Tibial nerve (tissue), 4 donors: ENCODE results near the gene GAL3ST2. TPM values are rescaled to one million over a fixed set of nuclear protein-coding genes. Genes with fewer than 3 reads are reported as not detected.

Experiments used
- DNase-seq, 2 donors: peaks; one replicate each; pipeline ENCODE4 v3.0.0-alpha.2; 2019; ENCODE audit warnings: low spot score in 2 of 2
- H3K27ac ChIP-seq, 4 donors: fragments of 200-600 bp; sonication (generic) in 3 of 4; one replicate each; pipeline ENCODE4 v1.5.1; 2017 to 2019; ENCODE audit warnings: mild to moderate bottlenecking in 1 of 4
- H3K27me3 ChIP-seq, 2 donors: fragments of 200-600 bp; sonication (generic) in 1 of 2; one replicate each; pipeline versions ENCODE4 v1.5.1 to v1.6.0; 2017 to 2019
- H3K36me3 ChIP-seq, 3 donors: fragments of 200-600 bp; sonication (generic); one replicate each; pipeline ENCODE4 v1.5.1; 2018 to 2019
- H3K4me1 ChIP-seq, 4 donors: fragments of 200-600 bp; sonication (generic) in 3 of 4; one replicate each; pipeline ENCODE4 v1.5.1; 2017 to 2019
- H3K4me3 ChIP-seq, 4 donors: fragments of 200-600 bp; sonication (generic) in 3 of 4; one replicate each; pipeline ENCODE4 v1.5.1; 2017 to 2019; ENCODE audit warnings: mild to moderate bottlenecking in 1 of 4, moderate library complexity in 1 of 4
- H3K9me3 ChIP-seq, 4 donors: fragments of 200-600 bp; sonication (generic) in 3 of 4; one replicate each; pipeline ENCODE4 v1.5.1; 2017 to 2019
- CTCF ChIP-seq, 5 experiments: fragments of 200-600 bp in 3 of 5; fragments of 450-650 bp in 2 of 5; sonication (generic) in 3 of 5; IDR thresholded peaks; one replicate each; pipeline ENCODE4 v1.5.1; 2016 to 2019; ENCODE audit warnings: antibody characterized with exemption in 5 of 5, mild to moderate bottlenecking in 3 of 5, moderate library complexity in 2 of 5
- EP300 ChIP-seq, 2 donors: sonication (generic); formaldehyde crosslinking; IDR thresholded peaks; one replicate each; pipeline ENCODE4 v1.6.1; 2017; ENCODE audit warnings: antibody characterized with exemption in 2 of 2, mild to moderate bottlenecking in 1 of 2
- POLR2A ChIP-seq, 2 donors: fragments of 450-650 bp; IDR thresholded peaks; one replicate each; pipeline ENCODE4 v1.6.1; 2017; ENCODE audit warnings: antibody characterized with exemption in 2 of 2, mild to moderate bottlenecking in 2 of 2, moderate library complexity in 2 of 2
- WGBS, 2 donors: methylation state at CpG; one replicate each; pipeline ENCODE4 v1.1.5; 2018; 5-methylcytosine and 5-hydroxymethylcytosine counted together
- total RNA-seq, 4 donors: library from RNA; depleted of rRNA; stranded (reverse); fragments of >200 nt; gene quantifications; one replicate each; pipeline ENCODE4 v1.1.0, GENCODE V29; 2016

GAL3ST2 gene
- total RNA-seq, 4 donors from 2014 or later: 0.21 to 3.9 (median 0.30) TPM; not detected in 1

- peaks cover 0 to 28% (median 7%) of the 10 kb centered on the region in 4 donors for H3K4me1 ChIP-seq
- peak; percentile 90 for DNase-seq
- 0 to 1% methylated on average over 27 to 46 of the region's 98 CpGs for WGBS, 2 donors
- H3K36me3 ChIP-seq: peaks cover 0 to 20% (median 0%) of the 10 kb centered on the region in 3 donors
- no peaks in the 10 kb centered on the region for H3K9me3 ChIP-seq
- H3K27ac ChIP-seq: peak within 1 kb of the TSS; percentile 72 to 93 (median 90)
- TF ChIP-seq EP300 (IDR thresholded peaks at IDR 0.05) (no peak), CTCF (IDR thresholded peaks at IDR 0.05) (peak in 2 of 5 experiments; percentile 38 to 40), POLR2A (IDR thresholded peaks at IDR 0.05) (peak; percentile 68 to 73)
- H3K4me3 ChIP-seq: peak within 1 kb of the TSS; percentile 85 to 98 (median 94)
- H3K27me3 ChIP-seq: no peaks in the 10 kb centered on the region
Observed at GRCh38 chr2:241734467-241735208, 42.0 kb upstream of the GAL3ST2 start, which contains the start of gene D2HGDH. Gene D2HGDH, plus strand, starts transcription at chr2:241734630. Its CDS starts 595 bp downstream, at chr2:241735225.

- 84 to 93% methylated on average over 3 of the region's 3 CpGs for WGBS, 2 donors
- TF ChIP-seq POLR2A (IDR thresholded peaks at IDR 0.05) (no peak), EP300 (IDR thresholded peaks at IDR 0.05) (no peak), CTCF (IDR thresholded peaks at IDR 0.05) (no peak)
- Histone ChIP-seq H3K4me1 (peaks cover 0 to 31% (median 7%) of the 10 kb centered on the region in 4 donors), H3K4me3 (peak overlapping the region in 1 of 4 donors; percentile 98), H3K27ac (no peak overlapping the region), H3K36me3 (peaks cover 0 to 29% (median 0%) of the 10 kb centered on the region in 3 donors), H3K27me3 (no peaks in the 10 kb centered on the region), H3K9me3 (no peaks in the 10 kb centered on the region)
- no peak for DNase-seq
Observed at GRCh38 chr2:241736111-241736510, 40.5 kb upstream of the GAL3ST2 start.

DNA sequence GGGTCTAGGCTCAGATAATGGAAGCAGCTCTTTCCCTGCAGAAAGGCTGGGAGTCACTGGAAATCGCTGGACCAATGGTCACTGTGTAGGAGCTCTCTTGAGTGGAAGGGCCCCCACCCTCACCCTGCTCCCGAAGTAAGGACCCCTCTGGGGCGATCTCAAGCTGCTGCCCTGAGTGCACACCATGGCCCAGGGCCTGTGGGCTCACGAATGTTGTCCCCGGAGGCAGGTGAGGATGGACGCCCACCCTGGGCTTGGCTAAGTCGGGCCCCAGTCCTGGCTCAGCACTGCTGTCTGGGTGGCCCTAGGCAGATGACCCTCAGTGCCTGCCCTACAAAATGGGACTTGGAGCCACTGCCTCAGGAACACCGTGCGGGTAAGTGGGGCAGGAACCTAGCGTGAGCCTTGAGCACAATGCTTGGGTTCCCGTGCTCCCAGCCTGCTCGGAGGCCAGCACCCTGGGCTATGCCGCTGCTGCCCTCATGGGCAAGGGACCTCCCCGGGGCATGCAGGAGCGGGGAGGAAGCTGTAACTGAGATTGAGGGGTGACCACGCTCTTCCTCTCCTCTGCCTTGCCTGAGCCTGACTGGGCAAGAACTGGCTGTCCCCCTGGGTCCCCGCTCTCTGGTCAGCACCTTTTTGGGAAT, 38.5 kb upstream of the GAL3ST2 start:
- no peak for TF ChIP-seq POLR2A (IDR thresholded peaks at IDR 0.05)
- no peak for TF ChIP-seq CTCF (IDR thresholded peaks at IDR 0.05)
- TF ChIP-seq EP300 (IDR thresholded peaks at IDR 0.05): no peak
- no peak for DNase-seq
- Histone ChIP-seq H3K9me3 (no peaks in the 10 kb centered on the region), H3K27me3 (no peaks in the 10 kb centered on the region), H3K36me3 (peaks cover 0 to 41% (median 0%) of the 10 kb centered on the region in 3 donors), H3K4me1 (peaks cover 0 to 29% (median 7%) of the 10 kb centered on the region in 4 donors), H3K27ac (no peak overlapping the region), H3K4me3 (no peak overlapping the region)
- WGBS, 2 donors: 88 to 90% methylated on average over 15 to 16 of the region's 17 CpGs

GRCh38 chr2:241739177-241739576, 37.4 kb upstream of the GAL3ST2 start:
- no peaks in the 10 kb centered on the region for H3K27me3 ChIP-seq
- no peaks in the 10 kb centered on the region for H3K9me3 ChIP-seq
- H3K27ac ChIP-seq: no peak overlapping the region
- WGBS, 2 donors: 88 to 91% methylated on average over 15 of the region's 15 CpGs
- no peak overlapping the region for H3K4me3 ChIP-seq
- TF ChIP-seq EP300 (IDR thresholded peaks at IDR 0.05) (no peak), CTCF (IDR thresholded peaks at IDR 0.05) (no peak), POLR2A (IDR thresholded peaks at IDR 0.05) (no peak)
- peaks cover 0 to 19% (median 4%) of the 10 kb centered on the region in 4 donors for H3K4me1 ChIP-seq
- peaks cover 0 to 51% (median 0%) of the 10 kb centered on the region in 3 donors for H3K36me3 ChIP-seq
- no peak for DNase-seq

DNA sequence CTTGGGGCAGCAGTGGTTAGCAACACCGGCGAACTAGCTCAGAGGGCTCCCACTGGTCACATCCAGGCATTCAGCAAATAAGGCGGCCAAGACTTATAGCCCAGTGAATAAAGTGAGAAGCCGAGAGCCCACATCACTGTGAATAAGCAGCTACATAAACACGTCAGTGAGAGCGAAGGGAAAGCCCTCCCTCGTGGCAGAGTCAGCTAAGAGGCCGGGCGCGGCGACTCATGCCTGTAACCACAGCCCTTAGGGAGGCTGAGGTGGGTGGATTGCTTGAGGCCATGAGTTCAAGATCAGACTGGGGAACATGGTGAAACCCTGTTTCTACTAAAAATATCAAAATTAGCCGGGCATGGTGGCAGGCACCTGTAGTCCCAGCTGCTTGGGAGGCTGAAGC, 37.0 kb upstream of the GAL3ST2 start:
- peaks cover 0 to 56% (median 0%) of the 10 kb centered on the region in 3 donors for H3K36me3 ChIP-seq
- no peak for TF ChIP-seq EP300 (IDR thresholded peaks at IDR 0.05)
- no peak for TF ChIP-seq POLR2A (IDR thresholded peaks at IDR 0.05)
- TF ChIP-seq CTCF (IDR thresholded peaks at IDR 0.05): no peak
- WGBS, 2 donors: 82 to 83% methylated on average over 12 of the region's 12 CpGs
- no peak for DNase-seq
- peaks cover 0 to 19% (median 4%) of the 10 kb centered on the region in 4 donors for H3K4me1 ChIP-seq
- H3K4me3 ChIP-seq: no peak overlapping the region
- no peaks in the 10 kb centered on the region for H3K9me3 ChIP-seq
- no peaks in the 10 kb centered on the region for H3K27me3 ChIP-seq
- H3K27ac ChIP-seq: no peak overlapping the region
